K562 (cell line): Measurements from ENCODE around the gene SKIC2. TPM values are rescaled to one million over a fixed set of nuclear protein-coding genes. Genes with fewer than 3 reads are reported as not detected.

Source experiments
- CREBBP ChIP-seq: IDR thresholded peaks from one replicate; pipeline ENCODE4 v1.6.1; 2012; ENCODE audit warnings: low read depth, mild to moderate bottlenecking, control low read depth, inconsistent platforms, low read length
- THRAP3 ChIP-seq: fragments of 450-650 bp; IDR thresholded peaks from 2 replicates; pipeline ENCODE4 v1.6.1; 2016; ENCODE audit warnings: mild to moderate bottlenecking, inconsistent platforms, borderline replicate concordance
- ZNF75A ChIP-seq: fragments of 450-650 bp; formaldehyde crosslinking; IDR thresholded peaks from 2 replicates; pipeline ENCODE4 v1.4.0; 2020; ENCODE audit warnings: mild to moderate bottlenecking
- polyA plus RNA-seq, 8 experiments: library from polyadenylated mRNA; depleted of rRNA in 4 of 8; stranded (reverse) in 5 of 8; unstranded in 3 of 8; fragments of >200 nt; fragmentation: Nextera tagmentation in 2 of 8; fragmentation: Illumina TruSeq in 1 of 8; extraction: Ambion mirVana in 2 of 8; extraction: Trizol in 1 of 8; gene quantifications; 2 replicates each; pipeline versions ENCODE4 v1.2.1 to v1.2.3, GENCODE V29; 2011 to 2014; ENCODE audit warnings: inconsistent platforms in 1 of 8, missing spikeins in 1 of 8
- total RNA-seq, 7 experiments: library from RNA; depleted of rRNA in 6 of 7; stranded (reverse); fragments of >200 nt in 6 of 7; fragmentation: Illumina TruSeq in 2 of 7; extraction: Trizol in 2 of 7; gene quantifications; 2 replicates each; pipeline versions ENCODE4 v1.2.1 to v1.2.3, GENCODE V29; 2011 to 2021; ENCODE audit warnings: low replicate concordance in 1 of 7
- TF ChIP-seq, protein P1 (sequence below): fragments of 200-800 bp; sonication (Bioruptor generic); IDR thresholded peaks from 2 replicates; pipeline ENCODE4 v1.6.1; 2016; ENCODE audit warnings: missing genetic modification characterization, missing compliant biosample characterization
- TF ChIP-seq, protein P2 (sequence below): fragments of 250-450 bp; sonication (Bioruptor Pico); IDR thresholded peaks from 2 replicates; pipeline ENCODE4 v1.8.0; 2022; ENCODE audit warnings: inconsistent platforms
- TF ChIP-seq, protein P3 (sequence below), 2 experiments: fragments of 450-650 bp in 1 of 2; sonication (generic) in 1 of 2; formaldehyde crosslinking in 1 of 2; IDR thresholded peaks in 1 of 2; conservative IDR thresholded peaks in 1 of 2; 2 replicates each; pipeline versions ENCODE4 v1.6.1 to v1.8.1; 2016 to 2023; ENCODE audit warnings: mild to moderate bottlenecking in 2 of 2, moderate library complexity in 2 of 2, inconsistent platforms in 1 of 2, missing genetic modification reagents in 1 of 2
- TF ChIP-seq, protein P4 (sequence below), 2 experiments: fragments of 450-650 bp; formaldehyde crosslinking in 1 of 2; IDR thresholded peaks; 2 replicates each; pipeline versions ENCODE4 v1.4.0 to v1.6.1; 2014 to 2020; ENCODE audit warnings: mild to moderate bottlenecking in 2 of 2, borderline replicate concordance in 1 of 2, low read depth in 1 of 2
- TF ChIP-seq, protein P5 (sequence below): fragments of 250-450 bp; sonication (Bioruptor Pico); IDR thresholded peaks from 2 replicates; pipeline ENCODE4 v1.5.0; 2021

Gene SKIC2
- total and polyA plus RNA-seq, 9 of the 15 experiments (the other 6 are each of a cell fraction or from before 2014, with no cell fraction given), result 3.3 to 94.6 (median 38.8) TPM

DNA sequence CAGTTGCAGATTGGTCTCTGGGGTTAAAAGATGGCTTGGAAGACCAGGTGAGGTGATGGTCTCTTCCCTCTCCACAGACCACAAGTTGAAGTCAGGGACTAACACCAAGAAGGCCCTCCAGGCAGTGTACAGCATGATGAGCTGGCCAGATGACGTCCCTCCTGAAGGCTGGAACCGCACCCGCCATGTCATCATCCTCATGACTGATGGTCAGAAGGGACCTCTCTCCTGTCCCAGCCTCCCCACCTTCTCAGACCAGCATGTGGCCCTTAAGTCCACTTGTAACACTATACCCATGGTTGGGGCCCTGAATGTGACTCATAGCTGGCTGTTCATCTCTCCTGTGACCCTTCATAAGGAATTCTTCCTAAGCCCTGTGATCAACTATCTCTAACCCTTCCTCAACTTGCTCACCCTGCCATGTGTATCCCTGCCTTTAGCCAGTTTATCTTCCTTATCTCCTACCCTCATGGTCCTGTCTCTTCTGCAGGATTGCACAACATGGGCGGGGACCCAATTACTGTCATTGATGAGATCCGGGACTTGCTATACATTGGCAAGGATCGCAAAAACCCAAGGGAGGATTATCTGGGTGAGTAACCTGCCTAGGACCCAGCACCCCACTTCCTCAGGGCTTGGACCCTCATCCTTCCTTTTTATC is 10.1 kb upstream of the SKIC2 start (continued):
- TF ChIP-seq, protein P1, sequence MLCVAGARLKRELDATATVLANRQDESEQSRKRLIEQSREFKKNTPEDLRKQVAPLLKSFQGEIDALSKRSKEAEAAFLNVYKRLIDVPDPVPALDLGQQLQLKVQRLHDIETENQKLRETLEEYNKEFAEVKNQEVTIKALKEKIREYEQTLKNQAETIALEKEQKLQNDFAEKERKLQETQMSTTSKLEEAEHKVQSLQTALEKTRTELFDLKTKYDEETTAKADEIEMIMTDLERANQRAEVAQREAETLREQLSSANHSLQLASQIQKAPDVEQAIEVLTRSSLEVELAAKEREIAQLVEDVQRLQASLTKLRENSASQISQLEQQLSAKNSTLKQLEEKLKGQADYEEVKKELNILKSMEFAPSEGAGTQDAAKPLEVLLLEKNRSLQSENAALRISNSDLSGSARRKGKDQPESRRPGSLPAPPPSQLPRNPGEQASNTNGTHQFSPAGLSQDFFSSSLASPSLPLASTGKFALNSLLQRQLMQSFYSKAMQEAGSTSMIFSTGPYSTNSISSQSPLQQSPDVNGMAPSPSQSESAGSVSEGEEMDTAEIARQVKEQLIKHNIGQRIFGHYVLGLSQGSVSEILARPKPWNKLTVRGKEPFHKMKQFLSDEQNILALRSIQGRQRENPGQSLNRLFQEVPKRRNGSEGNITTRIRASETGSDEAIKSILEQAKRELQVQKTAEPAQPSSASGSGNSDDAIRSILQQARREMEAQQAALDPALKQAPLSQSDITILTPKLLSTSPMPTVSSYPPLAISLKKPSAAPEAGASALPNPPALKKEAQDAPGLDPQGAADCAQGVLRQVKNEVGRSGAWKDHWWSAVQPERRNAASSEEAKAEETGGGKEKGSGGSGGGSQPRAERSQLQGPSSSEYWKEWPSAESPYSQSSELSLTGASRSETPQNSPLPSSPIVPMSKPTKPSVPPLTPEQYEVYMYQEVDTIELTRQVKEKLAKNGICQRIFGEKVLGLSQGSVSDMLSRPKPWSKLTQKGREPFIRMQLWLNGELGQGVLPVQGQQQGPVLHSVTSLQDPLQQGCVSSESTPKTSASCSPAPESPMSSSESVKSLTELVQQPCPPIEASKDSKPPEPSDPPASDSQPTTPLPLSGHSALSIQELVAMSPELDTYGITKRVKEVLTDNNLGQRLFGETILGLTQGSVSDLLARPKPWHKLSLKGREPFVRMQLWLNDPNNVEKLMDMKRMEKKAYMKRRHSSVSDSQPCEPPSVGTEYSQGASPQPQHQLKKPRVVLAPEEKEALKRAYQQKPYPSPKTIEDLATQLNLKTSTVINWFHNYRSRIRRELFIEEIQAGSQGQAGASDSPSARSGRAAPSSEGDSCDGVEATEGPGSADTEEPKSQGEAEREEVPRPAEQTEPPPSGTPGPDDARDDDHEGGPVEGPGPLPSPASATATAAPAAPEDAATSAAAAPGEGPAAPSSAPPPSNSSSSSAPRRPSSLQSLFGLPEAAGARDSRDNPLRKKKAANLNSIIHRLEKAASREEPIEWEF (CRISPR knock-in tag), result peak; percentile 78; the same call in 1 of the 2 replicates
- TF ChIP-seq, protein P2, sequence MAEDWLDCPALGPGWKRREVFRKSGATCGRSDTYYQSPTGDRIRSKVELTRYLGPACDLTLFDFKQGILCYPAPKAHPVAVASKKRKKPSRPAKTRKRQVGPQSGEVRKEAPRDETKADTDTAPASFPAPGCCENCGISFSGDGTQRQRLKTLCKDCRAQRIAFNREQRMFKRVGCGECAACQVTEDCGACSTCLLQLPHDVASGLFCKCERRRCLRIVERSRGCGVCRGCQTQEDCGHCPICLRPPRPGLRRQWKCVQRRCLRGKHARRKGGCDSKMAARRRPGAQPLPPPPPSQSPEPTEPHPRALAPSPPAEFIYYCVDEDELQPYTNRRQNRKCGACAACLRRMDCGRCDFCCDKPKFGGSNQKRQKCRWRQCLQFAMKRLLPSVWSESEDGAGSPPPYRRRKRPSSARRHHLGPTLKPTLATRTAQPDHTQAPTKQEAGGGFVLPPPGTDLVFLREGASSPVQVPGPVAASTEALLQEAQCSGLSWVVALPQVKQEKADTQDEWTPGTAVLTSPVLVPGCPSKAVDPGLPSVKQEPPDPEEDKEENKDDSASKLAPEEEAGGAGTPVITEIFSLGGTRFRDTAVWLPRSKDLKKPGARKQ (CRISPR knock-in tag), result no peak
- TF ChIP-seq, protein P3, sequence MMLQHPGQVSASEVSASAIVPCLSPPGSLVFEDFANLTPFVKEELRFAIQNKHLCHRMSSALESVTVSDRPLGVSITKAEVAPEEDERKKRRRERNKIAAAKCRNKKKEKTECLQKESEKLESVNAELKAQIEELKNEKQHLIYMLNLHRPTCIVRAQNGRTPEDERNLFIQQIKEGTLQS (IDR thresholded peaks at IDR 0.05), result peak; percentile 97
- TF ChIP-seq, protein P3 (CRISPR knock-in tag; conservative IDR thresholded peaks at IDR 0.05), result no peak
- no peak for TF ChIP-seq THRAP3
- TF ChIP-seq, protein P4, sequence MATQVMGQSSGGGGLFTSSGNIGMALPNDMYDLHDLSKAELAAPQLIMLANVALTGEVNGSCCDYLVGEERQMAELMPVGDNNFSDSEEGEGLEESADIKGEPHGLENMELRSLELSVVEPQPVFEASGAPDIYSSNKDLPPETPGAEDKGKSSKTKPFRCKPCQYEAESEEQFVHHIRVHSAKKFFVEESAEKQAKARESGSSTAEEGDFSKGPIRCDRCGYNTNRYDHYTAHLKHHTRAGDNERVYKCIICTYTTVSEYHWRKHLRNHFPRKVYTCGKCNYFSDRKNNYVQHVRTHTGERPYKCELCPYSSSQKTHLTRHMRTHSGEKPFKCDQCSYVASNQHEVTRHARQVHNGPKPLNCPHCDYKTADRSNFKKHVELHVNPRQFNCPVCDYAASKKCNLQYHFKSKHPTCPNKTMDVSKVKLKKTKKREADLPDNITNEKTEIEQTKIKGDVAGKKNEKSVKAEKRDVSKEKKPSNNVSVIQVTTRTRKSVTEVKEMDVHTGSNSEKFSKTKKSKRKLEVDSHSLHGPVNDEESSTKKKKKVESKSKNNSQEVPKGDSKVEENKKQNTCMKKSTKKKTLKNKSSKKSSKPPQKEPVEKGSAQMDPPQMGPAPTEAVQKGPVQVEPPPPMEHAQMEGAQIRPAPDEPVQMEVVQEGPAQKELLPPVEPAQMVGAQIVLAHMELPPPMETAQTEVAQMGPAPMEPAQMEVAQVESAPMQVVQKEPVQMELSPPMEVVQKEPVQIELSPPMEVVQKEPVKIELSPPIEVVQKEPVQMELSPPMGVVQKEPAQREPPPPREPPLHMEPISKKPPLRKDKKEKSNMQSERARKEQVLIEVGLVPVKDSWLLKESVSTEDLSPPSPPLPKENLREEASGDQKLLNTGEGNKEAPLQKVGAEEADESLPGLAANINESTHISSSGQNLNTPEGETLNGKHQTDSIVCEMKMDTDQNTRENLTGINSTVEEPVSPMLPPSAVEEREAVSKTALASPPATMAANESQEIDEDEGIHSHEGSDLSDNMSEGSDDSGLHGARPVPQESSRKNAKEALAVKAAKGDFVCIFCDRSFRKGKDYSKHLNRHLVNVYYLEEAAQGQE (IDR thresholded peaks at IDR 0.05; ENCODE audit: borderline replicate concordance), result no peak; the same call in 1 of the 2 replicates
- TF ChIP-seq, protein P4 (CRISPR knock-in tag; IDR thresholded peaks at IDR 0.05; ENCODE audit: low read depth), result no peak
- no peak for TF ChIP-seq ZNF75A (CRISPR knock-in tag)
- TF ChIP-seq, protein P5, sequence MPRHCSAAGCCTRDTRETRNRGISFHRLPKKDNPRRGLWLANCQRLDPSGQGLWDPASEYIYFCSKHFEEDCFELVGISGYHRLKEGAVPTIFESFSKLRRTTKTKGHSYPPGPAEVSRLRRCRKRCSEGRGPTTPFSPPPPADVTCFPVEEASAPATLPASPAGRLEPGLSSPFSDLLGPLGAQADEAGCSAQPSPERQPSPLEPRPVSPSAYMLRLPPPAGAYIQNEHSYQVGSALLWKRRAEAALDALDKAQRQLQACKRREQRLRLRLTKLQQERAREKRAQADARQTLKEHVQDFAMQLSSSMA (CRISPR knock-in tag), result no peak
- no peak for TF ChIP-seq CREBBP
